ENCODE data around the gene PTPDC1.

GRCh38 chr9:94081435-94081834 lies 2.8 kb upstream of the PTPDC1 start:
- TF ChIP-seq, protein P1, sequence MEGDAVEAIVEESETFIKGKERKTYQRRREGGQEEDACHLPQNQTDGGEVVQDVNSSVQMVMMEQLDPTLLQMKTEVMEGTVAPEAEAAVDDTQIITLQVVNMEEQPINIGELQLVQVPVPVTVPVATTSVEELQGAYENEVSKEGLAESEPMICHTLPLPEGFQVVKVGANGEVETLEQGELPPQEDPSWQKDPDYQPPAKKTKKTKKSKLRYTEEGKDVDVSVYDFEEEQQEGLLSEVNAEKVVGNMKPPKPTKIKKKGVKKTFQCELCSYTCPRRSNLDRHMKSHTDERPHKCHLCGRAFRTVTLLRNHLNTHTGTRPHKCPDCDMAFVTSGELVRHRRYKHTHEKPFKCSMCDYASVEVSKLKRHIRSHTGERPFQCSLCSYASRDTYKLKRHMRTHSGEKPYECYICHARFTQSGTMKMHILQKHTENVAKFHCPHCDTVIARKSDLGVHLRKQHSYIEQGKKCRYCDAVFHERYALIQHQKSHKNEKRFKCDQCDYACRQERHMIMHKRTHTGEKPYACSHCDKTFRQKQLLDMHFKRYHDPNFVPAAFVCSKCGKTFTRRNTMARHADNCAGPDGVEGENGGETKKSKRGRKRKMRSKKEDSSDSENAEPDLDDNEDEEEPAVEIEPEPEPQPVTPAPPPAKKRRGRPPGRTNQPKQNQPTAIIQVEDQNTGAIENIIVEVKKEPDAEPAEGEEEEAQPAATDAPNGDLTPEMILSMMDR (IDR thresholded peaks at IDR 0.05) = no peak
- no peak for TF ChIP-seq POLR2A (IDR thresholded peaks at IDR 0.05)
